ENCODE measurements around the gene UXS1.

The UXS1 gene

GRCh38 chr2:106113361-106113966, 80.6 kb downstream of the UXS1 start:
- TF ChIP-seq, protein P1, sequence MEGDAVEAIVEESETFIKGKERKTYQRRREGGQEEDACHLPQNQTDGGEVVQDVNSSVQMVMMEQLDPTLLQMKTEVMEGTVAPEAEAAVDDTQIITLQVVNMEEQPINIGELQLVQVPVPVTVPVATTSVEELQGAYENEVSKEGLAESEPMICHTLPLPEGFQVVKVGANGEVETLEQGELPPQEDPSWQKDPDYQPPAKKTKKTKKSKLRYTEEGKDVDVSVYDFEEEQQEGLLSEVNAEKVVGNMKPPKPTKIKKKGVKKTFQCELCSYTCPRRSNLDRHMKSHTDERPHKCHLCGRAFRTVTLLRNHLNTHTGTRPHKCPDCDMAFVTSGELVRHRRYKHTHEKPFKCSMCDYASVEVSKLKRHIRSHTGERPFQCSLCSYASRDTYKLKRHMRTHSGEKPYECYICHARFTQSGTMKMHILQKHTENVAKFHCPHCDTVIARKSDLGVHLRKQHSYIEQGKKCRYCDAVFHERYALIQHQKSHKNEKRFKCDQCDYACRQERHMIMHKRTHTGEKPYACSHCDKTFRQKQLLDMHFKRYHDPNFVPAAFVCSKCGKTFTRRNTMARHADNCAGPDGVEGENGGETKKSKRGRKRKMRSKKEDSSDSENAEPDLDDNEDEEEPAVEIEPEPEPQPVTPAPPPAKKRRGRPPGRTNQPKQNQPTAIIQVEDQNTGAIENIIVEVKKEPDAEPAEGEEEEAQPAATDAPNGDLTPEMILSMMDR (IDR thresholded peaks at IDR 0.05; ENCODE audit: low read length): no peak
- no peak for TF ChIP-seq EZH2 (IDR thresholded peaks at IDR 0.05; ENCODE audit: borderline replicate concordance, low read length)
- no peaks in the 10 kb centered on the region for H3K9me3 ChIP-seq (ENCODE audit: low read length)
- no peak overlapping the region for H3K4me3 ChIP-seq (ENCODE audit: low read depth, low read length, poor library complexity, severe bottlenecking)
- H2AFZ ChIP-seq (ENCODE audit: low read length): no peak overlapping the region
- no peaks in the 10 kb centered on the region for H3K27me3 ChIP-seq (ENCODE audit: insufficient read depth, low read length)
- H3K9ac ChIP-seq (ENCODE audit: low read length): no peak overlapping the region
- no peak overlapping the region for H3K27ac ChIP-seq (ENCODE audit: low read depth, low read length, poor library complexity, severe bottlenecking)
- no peaks in the 10 kb centered on the region for H3K4me1 ChIP-seq (ENCODE audit: insufficient read depth, low read length, severe bottlenecking)
- no peaks in the 10 kb centered on the region for H3K9me2 ChIP-seq (ENCODE audit: low read depth, low read length)
- H3K36me3 ChIP-seq (ENCODE audit: insufficient read depth, low read length): no peaks in the 10 kb centered on the region; the same call in 1 of the 2 replicates
- no peak overlapping the region for H3K4me2 ChIP-seq (ENCODE audit: low read length)
- no peaks in the 10 kb centered on the region for H3F3A ChIP-seq (ENCODE audit: insufficient read depth, low read length)
- H4K20me1 ChIP-seq (ENCODE audit: insufficient read depth, low read length): no peaks in the 10 kb centered on the region
- H3K79me2 ChIP-seq (ENCODE audit: insufficient read depth, low read length): no peaks in the 10 kb centered on the region

DNA sequence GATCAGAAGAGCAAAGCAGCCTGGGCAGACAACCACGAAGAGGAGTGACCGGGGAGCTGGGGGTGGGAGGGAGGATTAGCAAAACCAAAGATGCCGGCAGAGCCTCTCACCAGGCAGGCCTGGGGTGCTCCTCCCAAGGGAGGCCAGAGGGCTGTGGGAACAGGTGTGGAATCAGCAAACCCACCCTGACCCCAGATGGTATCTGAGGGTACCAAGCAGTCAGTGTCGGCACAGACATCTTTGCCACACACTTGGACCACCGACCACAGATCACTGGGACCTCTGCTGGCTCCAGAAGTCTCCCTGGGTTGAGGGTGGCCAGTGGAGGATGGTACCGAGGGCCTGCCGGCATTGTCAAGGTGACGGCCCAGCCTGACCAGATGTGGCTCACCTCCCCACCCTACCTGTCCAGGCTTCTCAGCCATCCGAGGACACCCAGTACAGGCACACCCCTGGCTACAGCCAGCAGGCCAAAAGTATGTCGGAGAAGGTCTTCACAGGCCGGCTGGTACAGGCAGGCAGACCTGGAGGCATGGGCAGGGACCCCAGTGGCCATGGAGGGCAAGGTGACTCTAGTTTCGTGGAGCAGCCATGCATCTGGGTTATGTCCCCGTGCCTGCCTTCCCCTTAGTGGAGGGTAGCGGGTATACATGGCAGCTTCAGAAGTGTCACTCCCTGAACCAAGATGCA, 82.1 kb downstream of the UXS1 start:
- no peaks in the 10 kb centered on the region for H3K4me1 ChIP-seq (ENCODE audit: insufficient read depth, low read length, severe bottlenecking)
- TF ChIP-seq, protein P1 (IDR thresholded peaks at IDR 0.05; ENCODE audit: low read length): no peak
- no peak for TF ChIP-seq EZH2 (IDR thresholded peaks at IDR 0.05; ENCODE audit: borderline replicate concordance, low read length)
- no peak overlapping the region for H3K27ac ChIP-seq (ENCODE audit: low read depth, low read length, poor library complexity, severe bottlenecking)
- H3F3A ChIP-seq (ENCODE audit: insufficient read depth, low read length): no peaks in the 10 kb centered on the region
- no peaks in the 10 kb centered on the region for H3K27me3 ChIP-seq (ENCODE audit: insufficient read depth, low read length)
- no peaks in the 10 kb centered on the region; the same call in 1 of the 2 replicates for H3K36me3 ChIP-seq (ENCODE audit: insufficient read depth, low read length)
- no peaks in the 10 kb centered on the region for H3K9me3 ChIP-seq (ENCODE audit: low read length)
- H3K4me3 ChIP-seq (ENCODE audit: low read depth, low read length, poor library complexity, severe bottlenecking): no peak overlapping the region
- H3K79me2 ChIP-seq (ENCODE audit: insufficient read depth, low read length): no peaks in the 10 kb centered on the region
- no peaks in the 10 kb centered on the region for H3K9me2 ChIP-seq (ENCODE audit: low read depth, low read length)
- H2AFZ ChIP-seq (ENCODE audit: low read length): no peak overlapping the region
- H4K20me1 ChIP-seq (ENCODE audit: insufficient read depth, low read length): no peaks in the 10 kb centered on the region
- no peak overlapping the region for H3K4me2 ChIP-seq (ENCODE audit: low read length)
- no peak overlapping the region for H3K9ac ChIP-seq (ENCODE audit: low read length)

DNA sequence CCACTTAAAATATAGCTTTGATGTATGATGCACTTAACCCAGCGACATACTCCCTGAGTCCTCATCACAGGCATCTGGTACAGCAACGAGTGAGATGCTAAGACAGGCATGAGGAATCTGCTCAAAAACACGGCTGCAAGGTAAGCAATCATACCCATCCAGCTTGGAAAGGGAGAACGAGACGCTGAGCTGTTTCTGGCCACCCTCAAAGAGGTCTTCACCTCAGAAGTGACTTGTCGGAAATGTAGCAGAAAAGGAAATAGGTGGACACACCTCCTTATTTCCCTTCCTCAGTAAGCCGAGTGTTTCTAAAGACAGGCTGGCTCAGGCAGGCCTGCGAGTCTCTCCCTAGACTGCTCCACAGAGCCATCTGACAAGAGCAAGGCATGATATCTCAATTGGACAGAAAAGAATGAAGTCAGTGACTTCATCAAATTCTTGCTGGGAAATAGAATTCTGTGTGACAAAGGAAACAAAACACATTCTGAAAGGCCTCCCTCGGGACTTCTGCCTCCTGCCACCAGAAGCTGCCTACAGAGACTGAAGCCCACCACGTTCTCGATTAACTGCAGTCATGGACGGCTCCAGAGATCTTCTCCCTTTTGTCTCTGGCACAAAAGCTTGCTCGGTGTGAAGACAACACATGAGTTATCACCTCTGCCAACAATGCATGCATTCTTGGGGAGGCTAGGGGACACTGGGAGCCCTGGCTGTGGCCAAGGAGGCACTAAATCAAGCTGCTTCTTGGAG, 84.3 kb downstream of the UXS1 start:
- Histone ChIP-seq H3K36me3 (ENCODE audit: insufficient read depth, low read length) (no peaks in the 10 kb centered on the region; the same call in 1 of the 2 replicates), H3K9me2 (ENCODE audit: low read depth, low read length) (no peaks in the 10 kb centered on the region), H3K9ac (ENCODE audit: low read length) (no peak overlapping the region), H3K79me2 (ENCODE audit: insufficient read depth, low read length) (no peaks in the 10 kb centered on the region), H4K20me1 (ENCODE audit: insufficient read depth, low read length) (no peaks in the 10 kb centered on the region), H2AFZ (ENCODE audit: low read length) (no peak overlapping the region), H3F3A (ENCODE audit: insufficient read depth, low read length) (no peaks in the 10 kb centered on the region), H3K27ac (ENCODE audit: low read depth, low read length, poor library complexity, severe bottlenecking) (no peak overlapping the region), H3K27me3 (ENCODE audit: insufficient read depth, low read length) (no peaks in the 10 kb centered on the region), H3K4me3 (ENCODE audit: low read depth, low read length, poor library complexity, severe bottlenecking) (no peak overlapping the region), H3K4me1 (ENCODE audit: insufficient read depth, low read length, severe bottlenecking) (no peaks in the 10 kb centered on the region), H3K9me3 (ENCODE audit: low read length) (no peaks in the 10 kb centered on the region), H3K4me2 (ENCODE audit: low read length) (no peak overlapping the region)
- TF ChIP-seq EZH2 (IDR thresholded peaks at IDR 0.05; ENCODE audit: borderline replicate concordance, low read length): no peak
- TF ChIP-seq, protein P1 (IDR thresholded peaks at IDR 0.05; ENCODE audit: low read length): no peak

Measured in OCI-LY1 (cell line).